A204.1 (cell line): Measurements from ENCODE around the gene SEMA6C.
"Not testable (repeated sequence)": the region's sequence is repeated elsewhere in the genome, so short reads cannot be mapped to it uniquely, and the experiment has no call there.

ENCODE experiments used
- FAIRE-seq: peaks from 2 replicates; lab custom pipeline; 2012; peaks lifted over from hg19 to GRCh38; lab: Jason Lieb, UNC

Gene SEMA6C

GRCh38 chr1:151130987-151131586 is 15.3 kb downstream of the SEMA6C start:
- FAIRE-seq, result no peak

DNA sequence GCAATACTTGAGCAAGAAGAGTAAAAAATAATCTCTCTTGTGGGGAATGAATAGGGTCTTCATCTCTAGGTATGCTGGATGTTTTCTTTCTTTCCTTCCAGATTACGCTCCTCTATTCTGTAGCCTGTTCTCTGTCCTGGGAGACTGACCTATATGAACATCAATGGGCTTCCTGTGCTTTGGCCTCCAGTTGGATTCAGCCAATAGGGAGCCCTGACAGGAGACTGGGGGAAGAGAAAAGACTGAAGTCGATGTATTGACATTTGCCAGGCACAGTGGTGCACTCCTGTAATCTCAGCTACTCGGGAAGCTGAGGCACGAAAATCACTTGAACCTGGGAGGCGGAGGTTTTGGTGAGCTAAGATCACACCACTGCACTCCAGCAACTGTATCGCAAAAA is 17.6 kb downstream of the SEMA6C start:
- FAIRE-seq, result no peak

DNA sequence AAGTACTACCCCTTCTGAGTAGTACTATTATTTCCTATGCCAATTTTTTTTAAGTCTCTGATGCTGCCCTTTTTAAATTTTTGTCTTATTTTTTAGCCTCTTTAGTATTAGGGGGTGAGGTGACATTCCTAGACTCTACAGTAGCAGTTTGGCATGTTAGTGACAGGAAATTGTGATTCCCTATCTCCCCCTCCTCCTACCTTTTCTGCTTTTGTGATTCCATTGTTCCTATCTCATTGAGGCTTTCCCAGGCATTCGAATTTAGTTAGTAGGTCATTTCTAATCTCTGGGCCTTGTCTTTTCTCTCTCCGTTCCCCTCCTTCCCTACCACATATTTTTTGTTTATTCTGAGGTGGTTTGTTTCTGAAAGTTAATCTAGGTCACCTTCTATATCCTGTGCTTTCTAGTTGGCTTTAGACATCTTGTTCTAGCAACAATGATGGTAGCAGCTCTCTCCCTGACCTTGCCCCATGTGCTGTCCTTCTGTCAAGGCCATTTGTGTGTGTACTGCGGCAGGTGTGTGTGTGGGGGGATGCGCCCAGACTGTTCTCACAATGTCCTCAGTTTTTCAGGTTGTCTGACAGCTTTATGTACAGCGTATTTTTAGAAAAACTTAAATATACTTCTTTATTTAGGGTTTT is 21.5 kb downstream of the SEMA6C start:
- FAIRE-seq, result no peak

DNA sequence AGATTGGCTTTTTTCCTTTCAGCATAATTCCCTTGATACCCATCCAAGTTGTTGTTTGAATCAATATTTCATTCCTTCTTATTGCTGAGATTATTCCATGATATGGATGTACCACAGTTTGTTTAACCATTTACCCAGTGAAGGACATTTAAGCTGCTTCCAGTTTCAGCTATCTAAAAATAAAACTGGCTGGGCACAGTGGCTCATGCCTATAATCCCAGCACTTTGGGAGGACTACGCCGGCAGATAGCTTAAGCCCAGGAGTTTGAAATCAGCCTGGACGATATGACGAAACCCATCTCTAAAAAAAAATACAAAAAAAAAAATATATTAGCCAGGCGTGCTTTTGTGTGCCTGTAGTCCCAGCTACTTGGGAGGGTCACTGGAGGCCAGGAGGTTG is 32.6 kb downstream of the SEMA6C start:
- no peak for FAIRE-seq

DNA sequence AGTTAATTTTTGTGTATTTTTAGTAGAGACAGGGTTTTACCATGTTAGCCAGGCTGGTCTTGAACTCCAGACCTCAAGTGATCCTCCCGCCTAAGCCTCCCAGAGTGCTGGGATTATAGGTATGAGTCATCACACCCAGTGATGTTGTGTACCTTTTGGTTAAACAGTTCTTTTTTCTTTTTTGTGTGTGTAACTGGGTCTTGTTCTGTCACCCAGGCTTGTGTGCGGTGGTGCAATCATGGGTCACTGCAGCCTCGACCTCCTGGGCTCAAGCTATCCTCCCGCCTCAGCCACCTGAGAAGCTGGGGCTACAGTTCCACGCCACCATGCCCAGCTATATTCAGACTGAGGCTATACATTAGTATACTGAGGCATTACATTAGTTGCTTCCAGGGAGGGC is 38.1 kb downstream of the SEMA6C start:
- FAIRE-seq, result no peak

- no peak for FAIRE-seq
Measured at GRCh38 chr1:151106894-151107293, 39.5 kb downstream of the SEMA6C start.

DNA sequence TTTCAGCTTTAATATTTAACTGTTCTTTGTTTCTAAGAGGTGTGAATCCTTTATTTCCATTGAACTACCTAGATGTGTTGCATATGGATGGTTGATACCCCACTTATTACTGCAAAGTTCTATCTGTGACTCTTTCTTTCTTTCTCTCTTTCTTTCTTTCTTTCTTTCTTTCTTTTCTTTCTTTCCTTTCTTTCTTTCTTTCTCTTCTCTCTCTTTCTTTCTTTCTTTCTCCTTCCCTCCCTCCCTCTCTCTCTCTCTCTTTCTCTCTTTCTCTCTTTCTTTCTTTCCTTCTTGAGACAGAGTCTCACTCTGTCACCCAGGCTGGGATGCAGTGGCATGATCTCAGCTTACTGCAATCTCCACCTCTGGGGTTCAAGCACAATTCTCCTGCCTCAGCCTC is 41.8 kb downstream of the SEMA6C start:
- no peak for FAIRE-seq

DNA sequence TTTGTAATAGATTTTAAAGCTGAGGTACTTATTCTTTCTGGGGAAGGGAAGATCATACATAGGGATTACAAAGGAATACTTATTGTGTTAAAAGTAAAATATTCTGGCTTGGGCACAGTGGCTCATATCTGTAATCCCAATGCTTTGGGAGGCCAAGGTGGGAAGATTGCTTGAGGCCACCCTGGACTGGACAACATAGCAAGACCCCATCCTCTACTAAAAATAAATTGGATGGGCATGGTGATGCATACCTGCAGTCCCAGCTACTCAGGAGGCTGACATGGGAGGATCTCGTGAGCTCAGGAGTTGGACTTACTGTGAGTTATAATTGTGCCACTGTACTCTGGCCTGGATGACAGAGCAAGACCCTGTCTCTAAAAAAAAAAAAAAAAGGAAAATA is 48.3 kb downstream of the SEMA6C start:
- no peak for FAIRE-seq

GRCh38 chr1:151097426-151097825 is 49.0 kb downstream of the SEMA6C start:
- not testable (repeated sequence) for FAIRE-seq

DNA sequence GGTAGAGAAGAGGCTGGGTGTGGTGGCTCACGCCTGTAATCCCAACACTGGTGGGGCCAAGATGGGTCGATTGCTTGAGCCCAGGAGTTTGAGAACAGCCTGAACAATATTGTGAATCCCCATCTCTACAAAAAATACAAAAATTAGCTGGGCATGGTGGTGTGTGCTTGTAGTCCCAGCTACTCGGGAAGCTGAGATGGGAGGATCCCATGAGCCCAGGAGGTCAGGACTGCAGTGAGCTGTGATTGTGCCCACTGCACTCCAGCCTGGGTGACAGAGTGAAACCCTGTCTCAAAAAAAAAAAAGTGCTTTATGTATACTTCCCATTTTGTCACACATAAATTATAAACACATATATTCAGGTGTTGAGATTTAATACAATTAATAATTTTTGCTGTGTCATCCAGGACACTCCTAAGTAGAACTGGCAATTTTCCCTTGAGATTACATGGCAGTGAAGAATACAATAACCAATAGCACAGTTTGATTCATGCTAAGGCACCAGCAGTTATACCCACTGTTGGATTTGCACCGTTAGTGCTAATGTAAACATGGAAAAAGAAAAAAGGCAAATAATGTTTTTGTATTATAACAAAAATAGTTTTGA is 60.4 kb downstream of the SEMA6C start:
- FAIRE-seq, result no peak
